ENCODE results near the gene MAPK10. TPM values are rescaled to one million over a fixed set of nuclear protein-coding genes. Genes with fewer than 3 reads are reported as not detected.

The MAPK10 gene
- total and polyA plus RNA-seq, 2 of the 8 experiments (the other 6 are each of a cell fraction or from before 2014, with no cell fraction given), result 2.5 to 3.1 TPM

GRCh38 chr4:86300516-86300915, 59.3 kb downstream of the MAPK10 start (continued):
- TF ChIP-seq POU5F1 (IDR thresholded peaks at IDR 0.05; ENCODE audit: low read depth, low read length), result no peak
- TF ChIP-seq BACH1 (IDR thresholded peaks at IDR 0.05; ENCODE audit: low read length), result no peak
